ENCODE measurements around the gene AURKB.
"Not testable (repeated sequence)": the region's sequence is repeated elsewhere in the genome, so short reads cannot be mapped to it uniquely, and the experiment has no call there.

AURKB gene

GRCh38 chr17:8187517-8188262 lies 22.7 kb downstream of the AURKB start:
- peak; percentile 96 for DNase-seq

- DNase-seq: peak; percentile 98
These were observed 23.4 kb downstream of the AURKB start for GRCh38 chr17:8186787-8187516.

- DNase-seq: no peak
These were observed 24.0 kb downstream of the AURKB start for GRCh38 chr17:8186446-8186786.

- peak; percentile 95 for DNase-seq
These were observed 24.6 kb downstream of the AURKB start for GRCh38 chr17:8185582-8186445.

- DNase-seq: no peak
These were observed 33.2 kb downstream of the AURKB start for GRCh38 chr17:8176998-8177731.

- peak; percentile 91 for DNase-seq
These were observed 34.0 kb downstream of the AURKB start, which contains the start of gene TMEM107 for GRCh38 chr17:8176197-8176940. TMEM107 (minus strand) TSS chr17:8176380; CDS start chr17:8176286, 94 bp downstream.

DNA sequence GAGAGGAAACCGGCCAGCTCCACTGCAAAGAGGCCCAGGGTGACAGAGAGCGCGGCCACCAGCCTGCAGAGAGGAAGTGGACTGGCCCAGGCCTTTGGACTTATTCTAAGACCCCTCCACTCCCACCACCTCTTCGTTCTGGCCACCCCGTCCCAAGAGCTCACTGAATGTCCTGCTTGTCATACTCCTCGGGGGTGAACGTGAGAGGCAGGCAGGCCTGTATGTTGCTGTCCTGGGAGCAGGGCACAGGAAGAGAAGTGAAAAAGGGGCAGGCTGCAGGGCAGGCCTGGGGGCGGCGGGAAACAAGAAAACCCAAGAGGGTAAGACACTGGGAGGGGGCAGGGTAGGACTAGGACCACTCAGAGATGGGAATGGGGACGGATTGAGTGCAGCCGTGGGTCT lies 34.6 kb downstream of the AURKB start:
- DNase-seq: peak; percentile 24

DNA sequence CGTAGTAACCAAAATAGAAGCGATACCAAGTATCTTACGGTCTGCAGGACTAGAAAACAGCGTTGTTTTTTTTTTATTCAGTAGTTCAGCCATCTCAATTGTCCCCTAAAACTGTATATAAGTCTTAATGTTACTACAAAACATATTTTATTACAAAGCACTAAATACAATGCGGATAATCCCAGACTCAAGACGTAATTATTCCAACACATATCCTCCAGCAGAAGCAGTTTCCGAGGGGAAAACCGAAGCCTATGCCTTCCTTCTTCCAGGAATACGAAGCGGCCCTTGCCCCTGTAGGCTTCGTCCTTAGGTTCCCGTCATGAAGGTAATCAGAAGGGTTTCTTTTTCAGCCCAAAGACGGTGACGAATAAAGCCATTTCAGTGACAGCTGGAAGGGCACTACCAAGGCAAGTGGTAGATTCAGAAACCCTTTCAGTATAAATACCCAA lies 36.5 kb downstream of the AURKB start:
- no peak for DNase-seq

DNA sequence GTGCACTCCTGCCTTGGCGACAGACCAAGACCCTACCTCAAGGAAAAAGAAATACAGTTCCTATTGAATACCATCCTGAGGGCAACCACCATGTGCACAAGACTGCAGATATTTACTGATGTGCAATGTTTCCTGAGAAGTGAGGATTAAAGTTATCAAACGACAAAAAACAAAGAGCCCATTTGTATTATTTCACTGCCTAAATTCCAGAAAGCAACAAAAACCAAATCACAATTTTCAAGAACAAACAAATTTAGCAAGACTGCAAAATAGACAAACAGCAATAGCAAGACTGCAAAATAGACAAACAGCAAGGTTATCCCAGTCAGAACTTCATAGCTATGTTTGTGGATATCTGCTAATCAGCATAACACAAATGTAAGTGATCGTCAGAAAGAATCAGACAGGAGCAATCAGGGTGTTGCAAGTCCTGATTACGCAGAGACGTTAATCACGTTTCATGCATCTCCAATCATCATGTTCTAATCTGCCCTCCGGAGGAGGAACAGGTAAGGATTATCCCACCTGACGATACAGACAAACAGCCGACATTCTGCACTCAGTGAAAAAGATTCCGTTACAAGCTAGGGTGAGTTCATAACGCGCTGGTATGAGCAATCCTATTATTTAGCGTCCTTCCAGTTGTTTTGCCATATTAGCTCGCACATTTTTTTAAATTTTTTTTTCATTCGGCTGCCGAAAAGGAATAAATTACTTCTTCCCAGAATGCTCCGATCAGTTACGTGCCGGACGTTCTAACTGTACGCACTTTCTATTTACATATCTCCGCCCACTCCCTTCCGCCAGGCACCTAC lies 37.1 kb downstream of the AURKB start:
- peak; percentile 87 for DNase-seq

DNA sequence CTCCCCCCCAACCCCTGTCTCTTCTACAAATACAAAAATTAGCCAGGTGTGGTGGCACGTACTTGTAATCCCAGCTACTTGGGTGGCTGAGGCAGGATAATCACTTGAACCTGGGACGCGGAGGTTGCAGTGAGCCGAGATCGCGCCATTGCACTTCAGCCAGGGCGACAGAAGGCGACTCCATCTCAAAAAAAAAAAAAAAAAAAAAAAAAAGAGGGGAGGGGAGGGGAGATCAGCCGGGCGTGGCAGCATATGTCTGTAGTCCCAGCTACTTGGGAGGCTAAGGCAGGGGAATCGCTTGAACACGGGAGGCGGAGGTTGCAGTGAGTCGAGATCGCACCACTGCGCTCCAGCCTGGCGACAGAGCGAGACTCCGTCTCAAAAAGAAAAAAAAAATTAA lies 40.2 kb downstream of the AURKB start:
- not testable (repeated sequence) for DNase-seq

GRCh38 chr17:8167526-8167925 lies 42.8 kb downstream of the AURKB start:
- no peak for DNase-seq

DNA sequence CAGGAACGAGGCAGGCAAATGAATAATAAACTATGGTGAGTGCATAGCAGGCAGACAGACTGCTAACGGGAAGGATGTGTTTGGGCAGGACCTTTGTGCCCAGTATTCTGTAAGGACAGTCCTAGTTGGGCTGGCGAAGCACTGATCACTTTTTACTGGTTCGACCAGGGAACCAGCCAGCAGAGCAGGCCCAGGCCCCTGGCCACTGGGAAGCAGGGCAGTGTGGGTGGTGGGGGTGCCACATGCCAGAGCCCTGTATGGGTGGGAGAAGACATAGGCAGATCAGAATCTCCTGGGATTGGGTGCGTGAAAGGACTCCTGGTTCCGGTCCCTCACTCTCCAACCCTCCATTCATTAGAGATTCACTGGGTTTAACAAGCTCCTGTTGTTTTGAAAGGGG lies 43.6 kb downstream of the AURKB start:
- DNase-seq: no peak

DNA sequence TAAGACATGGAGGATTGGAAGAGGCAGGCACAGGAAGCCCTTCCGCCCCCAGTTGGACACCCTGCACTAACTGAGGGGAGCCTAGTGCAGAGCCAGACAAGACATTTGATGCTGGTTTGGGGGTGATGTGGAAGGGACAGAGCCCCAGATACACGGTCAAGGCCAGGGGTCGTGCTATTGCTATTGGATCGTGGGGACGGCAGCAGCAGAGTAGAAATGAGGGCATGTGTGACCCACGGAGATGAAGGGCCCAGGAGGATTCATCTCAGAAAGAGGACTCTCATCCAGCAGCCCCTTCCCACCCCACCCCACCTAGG lies 45.6 kb downstream of the AURKB start:
- no peak for DNase-seq

DNA sequence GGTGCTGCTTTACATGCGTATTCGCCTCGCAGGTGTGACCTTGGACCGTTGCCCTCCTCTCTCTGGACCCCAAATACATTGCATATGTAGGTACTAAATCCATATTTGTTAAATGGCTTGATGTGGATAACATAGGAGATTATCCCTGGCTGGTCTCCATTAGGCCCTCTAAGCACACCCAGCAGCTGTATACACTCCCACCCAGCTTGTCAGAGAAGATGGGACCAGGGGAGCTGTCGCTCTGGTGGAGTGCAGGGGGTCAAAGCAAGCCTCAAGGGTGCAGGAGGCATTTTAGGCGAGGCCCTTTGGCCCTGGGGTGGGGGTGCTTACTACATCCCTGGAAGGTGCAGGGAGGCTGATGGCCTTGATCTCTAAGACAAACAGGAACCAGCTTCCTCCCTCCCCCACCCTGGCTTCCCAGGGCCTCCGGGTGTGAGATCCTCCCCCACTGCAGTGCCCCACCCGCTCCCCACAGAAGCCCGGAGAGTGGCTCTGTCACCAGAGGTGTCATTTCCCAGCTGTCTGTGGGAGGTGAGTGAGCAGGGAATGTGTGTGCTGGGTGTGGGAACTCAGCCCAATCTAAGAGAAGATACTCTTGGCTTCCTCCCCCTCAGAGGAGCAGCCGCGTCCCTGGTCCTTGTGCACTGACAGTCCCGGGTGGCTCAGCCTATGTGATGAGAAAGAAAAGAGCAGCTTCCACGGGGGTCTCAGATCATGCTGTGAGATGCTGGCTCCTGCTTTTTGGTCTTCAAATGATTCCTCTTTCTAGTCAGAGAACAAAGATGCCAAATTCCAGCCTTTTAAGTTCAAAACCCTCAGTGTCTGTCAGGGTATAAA lies 46.2 kb downstream of the AURKB start:
- peak; percentile 86 for DNase-seq

DNA sequence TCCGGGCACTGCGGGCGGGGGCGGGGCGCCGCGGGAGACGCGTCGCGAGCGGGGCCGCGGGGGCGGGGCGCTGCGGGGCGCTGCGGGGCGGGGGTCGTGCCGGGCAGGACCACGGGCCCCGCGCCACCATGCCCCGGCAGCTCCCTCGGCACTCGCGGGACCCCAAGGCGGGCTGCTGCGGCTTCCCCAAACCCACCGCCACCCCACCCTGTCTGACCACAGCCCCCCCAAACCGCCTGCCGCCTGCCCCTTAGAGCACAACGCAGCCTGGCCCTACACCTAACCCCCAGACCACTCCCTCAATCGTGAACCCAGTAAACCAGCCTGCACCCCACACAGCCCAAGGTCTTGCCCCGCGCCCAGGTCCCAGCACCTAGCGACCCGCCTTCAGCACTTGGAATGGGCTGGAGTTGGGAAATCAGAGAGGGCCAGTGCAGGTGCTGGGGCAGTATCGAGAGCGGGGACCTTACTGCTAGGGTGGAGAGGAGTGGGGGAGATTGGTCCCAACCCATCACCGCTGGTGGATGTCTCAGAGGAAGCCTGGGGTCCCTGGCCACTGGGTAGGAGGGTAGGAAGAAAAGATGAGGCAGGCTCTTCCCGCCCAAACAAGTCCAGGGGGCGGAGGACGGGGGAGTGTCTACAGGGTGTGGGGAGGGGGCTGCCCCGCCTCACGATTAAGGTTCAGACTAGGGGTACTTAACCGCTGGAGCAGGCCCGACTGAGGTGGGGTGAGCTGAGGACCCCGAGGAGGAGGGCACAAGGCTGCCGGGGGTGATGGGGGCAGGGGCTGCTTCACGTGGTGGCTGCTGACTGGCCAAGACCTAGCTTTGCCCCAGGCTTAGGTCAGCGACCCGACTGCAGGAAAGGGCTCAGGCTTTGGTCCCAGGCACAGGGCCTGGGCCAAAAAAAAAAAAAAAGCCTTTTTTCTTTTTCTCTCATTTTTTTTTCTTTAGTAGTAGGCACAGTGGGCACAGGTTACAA lies 47.1 kb downstream of the AURKB start:
- peak; percentile 38 for DNase-seq

- peak; percentile 84 for DNase-seq
These were observed 48.0 kb downstream of the AURKB start, which contains the start of gene VAMP2 for GRCh38 chr17:8162233-8162996. VAMP2 (minus strand) TSS chr17:8162948; CDS start chr17:8162879, 69 bp downstream.

GRCh38 chr17:8161289-8162232 lies 48.8 kb downstream of the AURKB start:
- no peak for DNase-seq
